Measurements from ENCODE around the gene DNAH17. TPM values are rescaled to one million over a fixed set of nuclear protein-coding genes. Genes with fewer than 3 reads are reported as not detected.

Gene DNAH17
- total and polyA plus RNA-seq, 2 donors (not counting 1 experiment from before 2014, with no cell fraction given) = 0.01 to 0.12 TPM

DNA sequence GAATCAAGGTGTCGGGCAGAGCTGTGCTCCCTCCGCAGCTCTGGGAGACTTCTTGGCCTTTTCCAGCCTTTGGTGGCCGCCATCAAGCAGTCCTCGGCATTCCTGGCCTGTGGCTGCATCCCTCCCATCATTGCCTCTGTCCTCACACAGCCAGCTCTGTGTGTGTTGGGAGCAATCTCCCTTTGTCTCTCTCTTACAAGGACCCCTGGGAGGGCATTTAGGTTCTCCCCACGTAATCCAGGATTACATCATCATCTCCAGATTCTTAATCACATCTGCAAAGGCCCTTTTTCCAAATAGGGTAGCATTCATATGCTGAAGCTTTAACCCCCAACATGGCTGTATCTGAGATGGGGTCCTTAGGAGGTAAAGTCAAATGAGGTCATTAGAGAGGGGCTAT lies 4.1 kb upstream of the DNAH17 start:
- Histone ChIP-seq H3K27me3 (replicated peaks in 1 of 4; ENCODE audit: control extremely low read depth in 1 of 4, control insufficient read depth in 3 of 4, insufficient read depth in 4 of 4, low read length in 3 of 4) (no peaks in the 10 kb centered on the region), H3K4me1 (ENCODE audit: control insufficient read depth in 2 of 2, insufficient read depth in 2 of 2, low read length in 2 of 2) (no peaks in the 10 kb centered on the region), H3K4me3 (ENCODE audit: control extremely low read depth in 1 of 5, extremely low read depth in 1 of 5, insufficient read depth in 1 of 5, low read depth in 2 of 5, low read length in 4 of 5) (no peak overlapping the region), H4K20me1 (ENCODE audit: control insufficient read depth, insufficient read depth, low read length, poor library complexity, severe bottlenecking) (no peaks in the 10 kb centered on the region), H3K36me3 (replicated peaks in 1 of 2; ENCODE audit: control extremely low read depth in 1 of 2, control insufficient read depth in 1 of 2, extremely low read depth in 1 of 2, insufficient read depth in 2 of 2, low read length in 1 of 2) (no peaks in the 10 kb centered on the region), H3K9ac (ENCODE audit: low read length) (no peak overlapping the region), H3K4me2 (replicated peaks; ENCODE audit: low read depth, low read length, poor library complexity, severe bottlenecking) (no peak overlapping the region), H3K27ac (ENCODE audit: low read length in 2 of 2) (no peak overlapping the region), H2AFZ (ENCODE audit: insufficient read depth, low read depth, low read length, poor library complexity, severe bottlenecking) (no peak overlapping the region), H3K9me3 (ENCODE audit: control extremely low read depth in 1 of 3, control insufficient read depth in 2 of 3, insufficient read depth in 1 of 3, low read length in 2 of 3) (peaks cover 0 to 5% (median 0%) of the 10 kb centered on the region in 3 donors), H3K79me2 (ENCODE audit: control insufficient read depth, insufficient read depth, low read length) (no peaks in the 10 kb centered on the region)
- Mint-ChIP-seq H3K4me1 (peaks cover 2% of the 10 kb centered on the region), H3K9me3 (ENCODE audit: insufficient read depth) (no peaks in the 10 kb centered on the region), H3K27me3 (peaks cover 17% of the 10 kb centered on the region), H3K4me3 (no peak overlapping the region), H3K27ac (no peak overlapping the region)
- ATAC-seq (ENCODE audit: low read depth) = no peak
- no peak for DNase-seq
- WGBS (ENCODE audit: insufficient coverage) = no CpG with 5 or more reads among the region's 5 CpGs
- CTCF ChIA-PET = no interaction called here
- no peak for TF ChIP-seq EZH2 (IDR thresholded peaks at IDR 0.05; ENCODE audit: borderline replicate concordance, insufficient read depth, low read depth, low read length, poor library complexity, severe bottlenecking)
- TF ChIP-seq, protein P1, sequence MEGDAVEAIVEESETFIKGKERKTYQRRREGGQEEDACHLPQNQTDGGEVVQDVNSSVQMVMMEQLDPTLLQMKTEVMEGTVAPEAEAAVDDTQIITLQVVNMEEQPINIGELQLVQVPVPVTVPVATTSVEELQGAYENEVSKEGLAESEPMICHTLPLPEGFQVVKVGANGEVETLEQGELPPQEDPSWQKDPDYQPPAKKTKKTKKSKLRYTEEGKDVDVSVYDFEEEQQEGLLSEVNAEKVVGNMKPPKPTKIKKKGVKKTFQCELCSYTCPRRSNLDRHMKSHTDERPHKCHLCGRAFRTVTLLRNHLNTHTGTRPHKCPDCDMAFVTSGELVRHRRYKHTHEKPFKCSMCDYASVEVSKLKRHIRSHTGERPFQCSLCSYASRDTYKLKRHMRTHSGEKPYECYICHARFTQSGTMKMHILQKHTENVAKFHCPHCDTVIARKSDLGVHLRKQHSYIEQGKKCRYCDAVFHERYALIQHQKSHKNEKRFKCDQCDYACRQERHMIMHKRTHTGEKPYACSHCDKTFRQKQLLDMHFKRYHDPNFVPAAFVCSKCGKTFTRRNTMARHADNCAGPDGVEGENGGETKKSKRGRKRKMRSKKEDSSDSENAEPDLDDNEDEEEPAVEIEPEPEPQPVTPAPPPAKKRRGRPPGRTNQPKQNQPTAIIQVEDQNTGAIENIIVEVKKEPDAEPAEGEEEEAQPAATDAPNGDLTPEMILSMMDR (IDR thresholded peaks at IDR 0.05) = no peak
- POLR2A ChIA-PET = interaction anchor here (1.3 kb wide), 1 partner anchor 28 kb away, joined by 6 read pairs; no protein-coding TSS in a partner anchor
- intact Hi-C loops (cut with micrococcal nuclease) = no loop called here

DNA sequence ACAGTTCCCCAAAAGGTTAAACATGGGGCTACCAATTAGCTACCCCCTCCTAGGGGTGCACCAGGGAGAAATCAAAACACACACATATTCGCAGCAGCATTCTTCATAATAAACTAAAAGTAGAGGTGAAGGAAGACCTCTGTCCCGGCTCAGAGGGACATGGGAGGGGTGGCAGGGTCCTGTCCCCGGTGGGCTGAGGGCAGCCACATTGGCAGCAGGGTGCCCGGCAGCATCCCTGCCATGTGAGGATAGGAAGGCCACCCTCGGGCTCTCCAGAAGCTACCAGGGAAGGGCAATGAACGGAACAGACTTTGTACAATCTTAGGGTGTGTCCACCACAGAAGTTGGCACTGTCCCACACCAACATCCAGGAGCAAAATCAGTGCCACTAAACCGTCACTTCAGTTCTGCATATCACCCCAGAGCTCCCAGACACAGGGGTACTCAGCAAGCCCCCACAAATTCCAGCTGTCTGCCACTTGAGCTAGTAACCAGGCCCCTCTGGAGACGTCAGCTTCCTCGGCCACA lies 3.1 kb upstream of the DNAH17 start:
- CTCF ChIA-PET = no interaction called here
- Mint-ChIP-seq H3K4me3 (no peak overlapping the region), H3K27ac (no peak overlapping the region), H3K27me3 (peaks cover 14% of the 10 kb centered on the region), H3K4me1 (peaks cover 2% of the 10 kb centered on the region), H3K9me3 (ENCODE audit: insufficient read depth) (no peaks in the 10 kb centered on the region)
- H3K27me3 ChIP-seq (replicated peaks in 1 of 4; ENCODE audit: control extremely low read depth in 1 of 4, control insufficient read depth in 3 of 4, insufficient read depth in 4 of 4, low read length in 3 of 4) = no peaks in the 10 kb centered on the region
- H3K9me3 ChIP-seq (ENCODE audit: control extremely low read depth in 1 of 3, control insufficient read depth in 2 of 3, insufficient read depth in 1 of 3, low read length in 2 of 3) = peaks cover 0 to 5% (median 0%) of the 10 kb centered on the region in 3 donors
- intact Hi-C loops (cut with micrococcal nuclease) = no loop called here
- DNase-seq = no peak
- no peaks in the 10 kb centered on the region for H3K36me3 ChIP-seq (replicated peaks in 1 of 2; ENCODE audit: control extremely low read depth in 1 of 2, control insufficient read depth in 1 of 2, extremely low read depth in 1 of 2, insufficient read depth in 2 of 2, low read length in 1 of 2)
- POLR2A ChIA-PET = no interaction called here
- no peaks in the 10 kb centered on the region for H3K79me2 ChIP-seq (ENCODE audit: control insufficient read depth, insufficient read depth, low read length)
- no peaks in the 10 kb centered on the region for H3K4me1 ChIP-seq (ENCODE audit: control insufficient read depth in 2 of 2, insufficient read depth in 2 of 2, low read length in 2 of 2)
- no peak overlapping the region for H3K27ac ChIP-seq (ENCODE audit: low read length in 2 of 2)
- ATAC-seq (ENCODE audit: low read depth) = no peak
- H3K9ac ChIP-seq (ENCODE audit: low read length) = no peak overlapping the region
- H2AFZ ChIP-seq (ENCODE audit: insufficient read depth, low read depth, low read length, poor library complexity, severe bottlenecking) = no peak overlapping the region
- H4K20me1 ChIP-seq (ENCODE audit: control insufficient read depth, insufficient read depth, low read length, poor library complexity, severe bottlenecking) = no peaks in the 10 kb centered on the region
- no peak overlapping the region for H3K4me3 ChIP-seq (ENCODE audit: control extremely low read depth in 1 of 5, extremely low read depth in 1 of 5, insufficient read depth in 1 of 5, low read depth in 2 of 5, low read length in 4 of 5)
- no peak overlapping the region for H3K4me2 ChIP-seq (replicated peaks; ENCODE audit: low read depth, low read length, poor library complexity, severe bottlenecking)
- TF ChIP-seq, protein P1 (IDR thresholded peaks at IDR 0.05) = no peak
- TF ChIP-seq EZH2 (IDR thresholded peaks at IDR 0.05; ENCODE audit: borderline replicate concordance, insufficient read depth, low read depth, low read length, poor library complexity, severe bottlenecking) = no peak
- 85% methylated on average over 8 of the region's 9 CpGs for WGBS (ENCODE audit: insufficient coverage)
